ENCODE data around the gene MITF. TPM values are rescaled to one million over a fixed set of nuclear protein-coding genes. Genes with fewer than 3 reads are reported as not detected.
"Not testable (repeated sequence)": the region's sequence is repeated elsewhere in the genome, so short reads cannot be mapped to it uniquely, and the experiment has no call there.

Gene MITF
- total RNA-seq, 1 donor from 2014 or later = 2.8 TPM

DNA sequence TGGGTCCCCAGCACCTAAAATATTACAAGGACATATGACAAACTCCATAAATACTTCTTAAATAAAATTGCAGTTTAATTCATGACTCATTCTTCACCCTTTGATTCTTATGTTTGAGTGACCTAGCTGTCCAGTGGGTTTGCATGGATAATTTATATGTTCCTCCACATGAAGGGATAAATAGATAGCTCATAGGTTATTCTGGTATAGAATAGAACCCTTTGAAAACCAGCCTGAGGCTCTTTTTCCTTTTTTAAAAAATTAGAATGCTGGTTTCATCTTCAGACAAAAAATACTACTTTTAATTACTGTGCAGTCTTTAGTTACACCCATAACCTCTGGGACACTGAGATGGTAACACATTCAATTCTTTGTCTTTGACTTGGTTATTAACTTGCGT lies 163.1 kb downstream of the MITF start:
- DNase-seq (ENCODE audit: extremely low read depth, low read depth, low spot score) = no peak

DNA sequence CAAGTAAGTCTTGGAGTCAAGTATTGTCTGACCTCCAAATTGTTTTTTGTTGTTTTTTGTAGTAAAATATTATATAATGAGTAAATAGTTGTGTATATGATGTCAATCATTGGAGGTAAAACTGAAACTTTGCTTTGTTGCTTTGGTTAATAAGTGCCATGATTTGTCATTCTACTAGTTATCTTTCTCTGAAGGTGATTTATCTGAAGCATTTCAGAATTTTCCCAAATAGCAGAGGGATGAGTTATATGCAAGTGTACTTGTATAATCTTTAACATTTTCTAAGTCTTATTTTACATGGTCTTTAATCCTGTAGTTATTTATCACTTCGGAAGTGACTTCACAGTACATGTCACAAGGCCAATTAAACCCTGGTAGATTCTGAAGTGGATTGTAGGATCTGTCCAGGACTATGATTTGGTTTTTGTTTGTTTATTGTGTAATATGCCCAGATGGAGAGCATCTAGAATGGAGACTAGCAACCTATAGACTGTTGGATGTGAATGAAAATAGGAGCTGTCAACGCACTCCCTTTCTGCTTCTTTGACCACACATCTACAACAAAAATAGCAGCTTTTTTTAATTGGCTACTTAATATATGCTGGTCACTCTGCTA lies 167.2 kb downstream of the MITF start:
- no peak for DNase-seq (ENCODE audit: extremely low read depth, low read depth, low spot score)

DNA sequence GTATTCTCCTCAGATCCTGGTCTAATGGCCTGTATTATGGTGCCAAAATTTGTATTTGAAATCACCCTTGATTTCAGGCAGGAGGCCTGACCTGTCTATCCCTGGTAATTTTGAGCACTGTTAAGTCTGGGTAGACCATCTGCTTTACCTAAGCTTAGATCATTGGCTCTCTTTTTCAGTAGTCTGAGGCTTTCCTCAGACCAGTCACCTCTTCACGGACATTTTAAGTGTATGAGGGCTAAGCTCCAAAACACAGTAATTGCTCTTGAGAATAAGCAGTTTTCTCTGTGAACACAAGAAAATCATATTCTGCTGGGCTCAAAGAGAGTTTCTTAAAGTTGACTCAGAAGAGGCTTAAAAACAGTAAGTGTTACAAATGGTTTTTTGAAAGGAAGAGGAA lies 168.3 kb downstream of the MITF start:
- no peak for DNase-seq (ENCODE audit: extremely low read depth, low read depth, low spot score)

DNA sequence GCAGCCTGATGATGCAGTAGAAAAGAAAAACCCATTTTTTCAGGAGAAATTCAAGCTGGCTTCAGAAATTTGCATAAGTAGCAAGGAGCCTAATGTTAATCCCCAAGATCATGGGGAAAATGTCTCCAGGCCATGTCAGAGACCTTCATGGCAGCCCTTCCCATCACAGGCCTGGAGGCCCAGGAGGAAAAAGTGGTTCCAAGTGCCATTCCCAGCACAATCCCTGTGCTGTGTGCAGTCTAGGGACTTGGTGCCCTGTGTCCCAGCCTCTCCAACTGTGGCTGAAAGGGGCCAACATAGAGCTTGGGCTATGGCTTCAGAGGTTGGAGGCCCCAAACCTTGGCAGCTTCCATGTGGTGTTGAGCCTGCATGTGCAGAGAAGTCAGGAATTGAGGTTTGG lies 170.6 kb downstream of the MITF start:
- not testable (repeated sequence) for DNase-seq (ENCODE audit: extremely low read depth, low read depth, low spot score)

DNA sequence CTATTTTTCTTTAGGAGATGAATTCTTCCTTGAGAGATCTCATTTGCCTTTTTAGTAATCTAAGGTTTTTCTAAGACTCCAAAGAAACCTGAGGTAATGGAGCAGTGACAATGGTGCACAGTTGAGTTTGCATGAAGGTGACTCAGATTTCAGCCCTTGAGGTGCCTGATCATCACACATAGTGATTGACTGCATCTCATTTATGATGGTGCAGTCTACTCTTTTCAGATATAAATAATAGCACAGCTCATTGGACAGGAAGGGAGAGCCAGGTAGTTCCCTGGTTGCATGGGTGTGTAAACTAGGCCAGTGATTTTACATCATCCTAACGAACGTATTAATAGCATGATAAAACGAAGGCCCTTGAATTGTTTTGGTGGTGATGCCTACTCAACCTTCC lies 174.2 kb downstream of the MITF start:
- DNase-seq (ENCODE audit: extremely low read depth, low read depth, low spot score) = no peak

GRCh38 chr3:69914395-69914794 lies 175.1 kb downstream of the MITF start:
- DNase-seq (ENCODE audit: extremely low read depth, low read depth, low spot score) = no peak

- DNase-seq (ENCODE audit: extremely low read depth, low read depth, low spot score) = no peak
These were observed 176.5 kb downstream of the MITF start for GRCh38 chr3:69915726-69916125.

DNA sequence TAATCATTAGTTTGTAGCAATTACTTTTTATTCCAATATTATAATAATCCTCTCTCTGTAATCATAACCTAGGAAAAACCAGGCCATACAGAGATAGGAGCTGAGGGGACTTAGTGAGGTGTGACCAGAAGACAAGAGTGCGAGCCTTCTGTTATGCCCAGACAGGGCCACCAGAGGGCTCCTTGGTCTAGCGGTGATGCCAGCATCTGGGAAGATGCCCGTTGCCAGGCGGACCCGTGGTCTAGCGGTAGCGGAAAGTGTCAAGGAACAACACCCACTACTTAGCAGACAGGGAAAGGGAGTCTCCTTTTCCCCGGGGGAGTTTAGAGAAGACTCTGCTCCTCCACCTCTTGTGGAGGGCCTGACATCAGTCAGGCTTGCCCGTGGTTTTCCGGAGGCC lies 180.7 kb downstream of the MITF start:
- not testable (repeated sequence) for DNase-seq (ENCODE audit: extremely low read depth, low read depth, low spot score)

DNA sequence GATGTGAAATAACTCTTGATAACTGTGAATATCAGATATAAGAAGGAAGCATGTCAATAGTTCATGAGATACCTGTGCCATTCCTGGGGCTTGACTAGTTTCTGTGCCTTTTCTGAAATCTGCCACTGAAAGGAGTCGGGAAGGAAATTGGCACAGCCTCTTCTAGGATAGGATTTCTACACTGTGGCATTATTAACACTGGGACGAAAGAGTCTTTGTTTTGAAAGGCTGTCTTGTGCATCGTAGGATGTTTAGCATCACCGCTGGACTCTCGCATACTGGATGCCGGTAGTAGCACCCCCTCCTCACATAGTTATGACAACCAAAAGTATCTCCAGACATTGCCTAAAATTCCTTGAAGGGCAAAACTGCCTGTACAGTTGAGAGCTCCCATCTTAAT lies 182.4 kb downstream of the MITF start:
- DNase-seq (ENCODE audit: extremely low read depth, low read depth, low spot score) = no peak

- no peak for DNase-seq (ENCODE audit: extremely low read depth, low read depth, low spot score)
These were observed 183.3 kb downstream of the MITF start for GRCh38 chr3:69922521-69923000.

DNA sequence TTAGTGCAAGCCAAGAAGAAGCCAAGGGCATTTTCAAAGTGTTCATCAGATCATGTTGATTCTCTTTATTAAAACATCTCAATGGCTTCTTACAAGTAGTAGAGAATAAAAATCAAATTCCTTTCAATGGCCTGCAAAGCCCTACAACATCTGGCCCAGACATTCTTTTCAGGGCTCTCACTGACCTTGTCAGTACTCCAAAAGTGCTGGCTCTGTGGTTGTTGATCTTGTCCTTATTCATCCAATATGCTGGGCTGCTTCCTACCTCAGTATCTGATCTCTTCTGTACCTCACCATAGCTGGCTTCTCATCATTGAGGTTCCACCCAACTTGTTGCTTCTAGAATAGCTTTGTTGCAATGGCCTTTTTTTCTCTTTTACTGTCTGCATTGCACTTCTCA lies 186.2 kb downstream of the MITF start:
- DNase-seq (ENCODE audit: extremely low read depth, low read depth, low spot score) = no peak

- no peak for DNase-seq (ENCODE audit: extremely low read depth, low read depth, low spot score)
These were observed 187.1 kb downstream of the MITF start for GRCh38 chr3:69926385-69926784.

GRCh38 chr3:69927571-69927970 lies 188.3 kb downstream of the MITF start:
- DNase-seq (ENCODE audit: extremely low read depth, low read depth, low spot score) = no peak

- DNase-seq (ENCODE audit: extremely low read depth, low read depth, low spot score) = no peak
These were observed 189.8 kb downstream of the MITF start for GRCh38 chr3:69929019-69929418.

GRCh38 chr3:69930564-69930963 lies 191.3 kb downstream of the MITF start:
- DNase-seq (ENCODE audit: extremely low read depth, low read depth, low spot score) = no peak

DNA sequence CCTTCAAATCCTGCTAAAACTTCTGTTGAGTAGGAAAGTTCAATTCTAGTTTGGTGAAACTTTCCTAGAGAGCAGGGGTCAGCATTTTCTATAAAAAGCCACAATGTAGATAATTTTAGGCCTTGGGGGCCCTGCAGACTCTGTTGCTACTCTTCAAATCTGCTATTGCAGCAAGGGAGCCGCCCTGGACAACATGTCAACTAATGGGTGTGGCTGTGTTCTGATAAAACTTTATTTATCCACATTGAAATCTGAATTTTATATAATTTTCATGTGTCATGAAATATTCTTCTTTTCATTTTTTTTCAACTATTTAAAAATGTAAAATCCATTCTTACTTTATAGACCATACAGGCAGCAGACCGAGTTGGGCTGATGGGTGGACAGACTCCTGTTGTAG lies 192.8 kb downstream of the MITF start:
- no peak for DNase-seq (ENCODE audit: extremely low read depth, low read depth, low spot score)

- DNase-seq (ENCODE audit: extremely low read depth, low read depth, low spot score) = no peak
These were observed 193.2 kb downstream of the MITF start for GRCh38 chr3:69932501-69932900.

DNA sequence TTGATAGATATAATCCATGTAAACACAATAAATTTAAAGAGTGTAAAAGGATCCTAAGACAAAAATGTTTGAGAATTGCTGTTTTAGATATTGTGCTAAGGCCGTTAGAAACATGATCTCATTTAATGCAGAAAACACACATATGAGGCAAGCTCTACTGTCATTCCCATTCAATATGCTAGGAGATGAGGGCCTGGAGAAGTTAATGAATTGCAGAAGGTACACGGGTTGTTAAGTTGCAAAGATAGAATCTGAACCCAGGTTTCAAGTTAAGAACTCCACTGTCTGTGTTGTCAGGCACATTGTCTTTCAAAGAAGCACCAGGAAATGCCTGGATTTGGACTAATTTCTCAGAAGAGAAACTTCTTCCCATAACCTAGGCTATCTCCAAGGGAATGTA lies 195.1 kb downstream of the MITF start:
- DNase-seq (ENCODE audit: extremely low read depth, low read depth, low spot score) = no peak

- DNase-seq (ENCODE audit: extremely low read depth, low read depth, low spot score) = no peak
These were observed 197.0 kb downstream of the MITF start for GRCh38 chr3:69936266-69936665.

GRCh38 chr3:69938061-69938460 lies 198.8 kb downstream of the MITF start:
- no peak for DNase-seq (ENCODE audit: extremely low read depth, low read depth, low spot score)

- no peak for DNase-seq (ENCODE audit: extremely low read depth, low read depth, low spot score)
These were observed 199.7 kb downstream of the MITF start for GRCh38 chr3:69938931-69939330.

GRCh38 chr3:69941037-69941436 lies 201.8 kb downstream of the MITF start:
- no peak for DNase-seq (ENCODE audit: extremely low read depth, low read depth, low spot score)
